ENCODE results near the gene CDH4. TPM values are rescaled to one million over a fixed set of nuclear protein-coding genes. Genes with fewer than 3 reads are reported as not detected.

CDH4 gene
- total RNA-seq, 1 experiment from 2014 or later, result not detected

DNA sequence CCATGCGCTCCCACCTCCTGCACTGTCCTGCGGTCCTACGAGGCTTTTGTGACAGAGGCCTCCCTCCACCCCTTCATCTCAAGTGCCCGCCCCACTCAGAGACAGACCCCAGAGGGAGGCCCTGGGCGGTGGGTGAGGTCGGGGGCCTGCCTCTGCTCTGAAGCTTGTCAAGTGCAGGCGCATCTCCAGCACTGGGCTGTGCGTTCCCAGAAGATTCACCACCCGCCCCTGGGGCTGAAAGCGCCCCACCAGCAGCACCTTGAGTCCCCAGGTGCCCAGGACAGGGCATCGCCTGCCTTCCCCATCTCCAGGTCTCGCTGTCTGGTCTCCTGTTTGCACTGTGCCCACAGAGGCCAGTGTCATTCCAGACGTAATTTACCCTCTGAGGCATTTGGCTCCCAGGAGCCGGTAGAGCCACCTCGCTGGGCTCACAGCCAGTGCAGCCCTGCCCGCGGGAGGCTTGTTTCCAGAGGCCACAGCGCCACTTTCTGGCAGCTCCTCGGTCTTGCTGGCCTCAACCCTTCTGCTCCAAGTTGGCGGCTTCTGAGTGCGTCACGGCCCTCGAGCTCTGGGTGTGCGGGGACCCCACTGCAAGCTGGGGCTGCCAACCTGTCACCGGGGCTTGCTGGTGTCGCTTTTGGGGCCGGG, 622.5 kb downstream of the CDH4 start:
- Histone ChIP-seq H3K79me2 (ENCODE audit: low read length) (no peaks in the 10 kb centered on the region), H3K9ac (ENCODE audit: low read length) (no peak overlapping the region), H3K4me2 (ENCODE audit: low read depth, low read length, poor library complexity, severe bottlenecking) (no peak overlapping the region), H2AFZ (ENCODE audit: low read length) (no peak overlapping the region), H3K4me1 (ENCODE audit: low read length) (no peaks in the 10 kb centered on the region), H3K9me3 (ENCODE audit: low read length) (no peaks in the 10 kb centered on the region), H3K27me3 (ENCODE audit: low read length) (no peaks in the 10 kb centered on the region), H4K20me1 (ENCODE audit: insufficient read depth, low read depth, low read length) (peaks cover 25% of the 10 kb centered on the region; the same call in 1 of the 2 replicates), H3K4me3 (ENCODE audit: low read length) (no peak overlapping the region), H3K27ac (ENCODE audit: low read length) (no peak overlapping the region), H3K9me2 (replicated peaks; ENCODE audit: insufficient read depth, low read length) (no peaks in the 10 kb centered on the region), H3K36me3 (ENCODE audit: insufficient read depth, low read length) (no peaks in the 10 kb centered on the region)
- DNase-seq, result peak; percentile 83

DNA sequence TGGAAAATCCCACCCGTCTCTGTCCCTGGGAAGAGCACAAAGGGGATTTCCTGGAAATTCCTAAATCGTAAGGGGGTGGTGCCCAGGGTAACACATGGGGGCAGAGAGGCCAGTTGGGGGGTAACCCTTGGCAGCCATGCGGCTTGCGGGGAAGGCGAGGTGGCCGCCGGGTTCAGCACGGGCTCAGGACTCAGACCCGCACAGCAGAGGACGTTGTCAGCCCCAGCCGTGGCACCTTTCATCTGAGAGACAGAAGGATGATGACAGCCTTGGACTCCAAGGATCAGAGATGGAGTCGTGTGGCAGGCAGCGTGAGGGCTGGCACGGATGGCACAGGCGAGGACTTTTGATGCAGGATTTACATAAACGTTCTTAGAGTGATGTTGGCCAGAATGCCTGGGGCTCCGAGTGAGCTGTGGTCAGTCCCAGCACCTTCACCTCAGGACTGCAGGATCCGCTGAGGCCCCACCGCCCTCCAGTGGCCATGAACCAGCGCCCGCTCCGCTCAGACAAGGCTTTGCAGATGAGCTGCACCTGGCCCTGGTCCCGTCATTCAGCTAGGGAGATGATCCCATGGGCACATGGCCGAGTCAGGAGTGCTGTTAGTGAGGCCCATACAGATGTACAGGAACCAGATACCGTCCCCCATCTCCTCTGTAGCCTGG, 623.3 kb downstream of the CDH4 start:
- H4K20me1 ChIP-seq (ENCODE audit: insufficient read depth, low read depth, low read length), result peaks cover 20% of the 10 kb centered on the region; the same call in 1 of the 2 replicates
- no peaks in the 10 kb centered on the region for H3K27me3 ChIP-seq (ENCODE audit: low read length)
- no peaks in the 10 kb centered on the region for H3K4me1 ChIP-seq (ENCODE audit: low read length)
- no peaks in the 10 kb centered on the region for H3K36me3 ChIP-seq (ENCODE audit: insufficient read depth, low read length)
- no peak overlapping the region for H3K9ac ChIP-seq (ENCODE audit: low read length)
- no peaks in the 10 kb centered on the region for H3K9me2 ChIP-seq (replicated peaks; ENCODE audit: insufficient read depth, low read length)
- no peaks in the 10 kb centered on the region for H3K79me2 ChIP-seq (ENCODE audit: low read length)
- H3K27ac ChIP-seq (ENCODE audit: low read length), result no peak overlapping the region
- H3K9me3 ChIP-seq (ENCODE audit: low read length), result no peaks in the 10 kb centered on the region
- H3K4me3 ChIP-seq (ENCODE audit: low read length), result no peak overlapping the region
- no peak for DNase-seq
- H2AFZ ChIP-seq (ENCODE audit: low read length), result no peak overlapping the region
- no peak overlapping the region for H3K4me2 ChIP-seq (ENCODE audit: low read depth, low read length, poor library complexity, severe bottlenecking)

GRCh38 chr20:61875996-61876395, 623.9 kb downstream of the CDH4 start:
- no peak overlapping the region for H3K9ac ChIP-seq (ENCODE audit: low read length)
- H3K36me3 ChIP-seq (ENCODE audit: insufficient read depth, low read length), result no peaks in the 10 kb centered on the region
- H3K27ac ChIP-seq (ENCODE audit: low read length), result no peak overlapping the region
- DNase-seq, result no peak
- H3K4me2 ChIP-seq (ENCODE audit: low read depth, low read length, poor library complexity, severe bottlenecking), result no peak overlapping the region
- no peak overlapping the region for H3K4me3 ChIP-seq (ENCODE audit: low read length)
- no peaks in the 10 kb centered on the region for H3K4me1 ChIP-seq (ENCODE audit: low read length)
- H3K9me3 ChIP-seq (ENCODE audit: low read length), result no peaks in the 10 kb centered on the region
- H3K9me2 ChIP-seq (replicated peaks; ENCODE audit: insufficient read depth, low read length), result no peaks in the 10 kb centered on the region
- no peak overlapping the region for H2AFZ ChIP-seq (ENCODE audit: low read length)
- no peaks in the 10 kb centered on the region for H3K27me3 ChIP-seq (ENCODE audit: low read length)
- peaks cover 19% of the 10 kb centered on the region; the same call in 1 of the 2 replicates for H4K20me1 ChIP-seq (ENCODE audit: insufficient read depth, low read depth, low read length)
- no peaks in the 10 kb centered on the region for H3K79me2 ChIP-seq (ENCODE audit: low read length)

- Histone ChIP-seq H3K4me1 (ENCODE audit: low read length) (no peaks in the 10 kb centered on the region), H3K9me3 (ENCODE audit: low read length) (no peaks in the 10 kb centered on the region), H3K36me3 (ENCODE audit: insufficient read depth, low read length) (no peaks in the 10 kb centered on the region), H3K4me3 (ENCODE audit: low read length) (no peak overlapping the region), H3K79me2 (ENCODE audit: low read length) (no peaks in the 10 kb centered on the region), H3K9me2 (replicated peaks; ENCODE audit: insufficient read depth, low read length) (no peaks in the 10 kb centered on the region), H2AFZ (ENCODE audit: low read length) (no peak overlapping the region), H3K27ac (ENCODE audit: low read length) (no peak overlapping the region), H4K20me1 (ENCODE audit: insufficient read depth, low read depth, low read length) (peaks cover 19% of the 10 kb centered on the region; the same call in 1 of the 2 replicates), H3K9ac (ENCODE audit: low read length) (no peak overlapping the region), H3K4me2 (ENCODE audit: low read depth, low read length, poor library complexity, severe bottlenecking) (no peak overlapping the region), H3K27me3 (ENCODE audit: low read length) (no peaks in the 10 kb centered on the region)
- DNase-seq, result no peak
Measured at GRCh38 chr20:61876952-61877728, 625.1 kb downstream of the CDH4 start.

DNA sequence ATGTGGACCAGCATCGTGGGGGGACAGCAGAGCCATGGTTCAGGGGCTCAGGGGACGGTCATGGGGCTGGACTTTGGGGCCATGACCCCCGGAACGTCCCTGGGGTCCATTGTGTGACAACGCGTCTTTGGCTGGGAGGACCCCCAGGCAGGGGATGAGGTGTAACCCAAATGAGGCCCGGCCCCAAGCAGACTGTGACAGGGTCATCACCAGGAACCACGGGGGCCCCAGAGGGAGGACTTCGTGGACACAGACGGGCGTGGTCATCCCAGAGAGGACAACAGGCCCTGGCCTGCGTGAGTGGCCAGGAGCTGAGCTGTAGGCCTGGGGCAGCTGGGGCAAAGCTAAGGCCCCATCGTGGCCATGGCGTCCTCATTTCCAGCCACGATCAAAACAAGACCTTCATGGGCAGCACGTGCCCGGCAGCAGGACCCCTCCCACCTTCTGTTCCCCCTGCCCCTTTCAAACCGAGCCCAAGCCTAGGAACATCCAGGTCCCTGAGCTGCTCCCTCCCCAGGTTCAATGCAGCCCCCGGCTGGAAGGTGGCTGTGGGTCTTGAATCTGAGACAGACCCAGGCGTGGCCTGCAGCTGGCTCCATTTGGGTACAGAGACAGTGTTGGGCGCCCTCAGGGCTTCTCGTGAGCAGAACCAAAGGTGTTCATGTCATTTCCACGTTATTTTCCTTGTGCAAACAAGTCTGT, 625.9 kb downstream of the CDH4 start:
- no peaks in the 10 kb centered on the region for H3K36me3 ChIP-seq (ENCODE audit: insufficient read depth, low read length)
- H3K27ac ChIP-seq (ENCODE audit: low read length), result no peak overlapping the region
- peaks cover 19% of the 10 kb centered on the region; the same call in 1 of the 2 replicates for H4K20me1 ChIP-seq (ENCODE audit: insufficient read depth, low read depth, low read length)
- H3K4me1 ChIP-seq (ENCODE audit: low read length), result no peaks in the 10 kb centered on the region
- no peaks in the 10 kb centered on the region for H3K9me2 ChIP-seq (replicated peaks; ENCODE audit: insufficient read depth, low read length)
- no peaks in the 10 kb centered on the region for H3K27me3 ChIP-seq (ENCODE audit: low read length)
- H3K9me3 ChIP-seq (ENCODE audit: low read length), result no peaks in the 10 kb centered on the region
- no peaks in the 10 kb centered on the region for H3K79me2 ChIP-seq (ENCODE audit: low read length)
- no peak overlapping the region for H3K4me2 ChIP-seq (ENCODE audit: low read depth, low read length, poor library complexity, severe bottlenecking)
- DNase-seq, result no peak
- no peak overlapping the region for H3K9ac ChIP-seq (ENCODE audit: low read length)
- H2AFZ ChIP-seq (ENCODE audit: low read length), result no peak overlapping the region
- no peak overlapping the region for H3K4me3 ChIP-seq (ENCODE audit: low read length)

DNA sequence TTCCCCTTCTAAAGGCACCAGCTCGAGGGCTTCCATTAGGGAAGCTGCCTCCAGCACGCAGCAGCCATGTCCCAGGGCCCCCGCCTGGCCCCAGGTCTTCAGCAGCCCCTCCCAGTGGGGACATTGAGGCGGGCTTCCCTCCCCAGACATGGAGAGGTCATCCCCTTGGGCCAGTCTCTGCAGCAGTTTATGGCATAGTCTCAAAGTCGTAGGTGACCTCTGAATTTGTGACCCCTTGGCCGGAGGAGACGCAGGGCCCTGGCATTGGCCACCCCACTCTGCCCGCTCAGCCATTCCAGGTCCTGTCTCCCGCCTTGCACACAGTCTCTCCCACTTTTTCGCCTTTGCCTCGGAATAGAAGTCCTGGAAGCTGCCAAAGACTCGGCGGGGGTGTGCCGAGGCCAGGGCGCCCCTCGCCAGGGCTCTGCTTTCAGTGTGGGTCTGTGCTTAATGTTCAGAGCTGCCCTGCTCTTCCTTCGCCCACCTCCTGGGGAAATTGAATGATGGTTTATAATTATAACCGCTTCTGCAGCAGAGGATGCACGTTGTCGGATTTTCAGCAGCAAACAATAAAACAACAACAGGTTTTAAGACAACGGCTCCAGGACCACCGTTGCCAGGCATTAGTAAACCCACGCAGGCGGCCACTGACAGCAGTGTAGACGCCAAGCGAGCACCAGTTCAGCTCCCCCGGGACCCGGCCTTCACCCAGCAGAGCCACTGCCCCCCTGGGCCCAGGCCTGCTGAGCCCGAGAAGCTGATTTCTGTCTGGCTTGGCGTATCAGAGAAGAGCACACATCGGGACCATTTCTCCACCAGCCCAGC, 626.6 kb downstream of the CDH4 start:
- H4K20me1 ChIP-seq (ENCODE audit: insufficient read depth, low read depth, low read length), result peaks cover 22% of the 10 kb centered on the region; the same call in 1 of the 2 replicates
- no peaks in the 10 kb centered on the region for H3K79me2 ChIP-seq (ENCODE audit: low read length)
- H3K4me3 ChIP-seq (ENCODE audit: low read length), result no peak overlapping the region
- H3K9me2 ChIP-seq (replicated peaks; ENCODE audit: insufficient read depth, low read length), result no peaks in the 10 kb centered on the region
- H3K4me1 ChIP-seq (ENCODE audit: low read length), result peaks cover 1% of the 10 kb centered on the region
- no peaks in the 10 kb centered on the region for H3K36me3 ChIP-seq (ENCODE audit: insufficient read depth, low read length)
- no peak overlapping the region for H3K27ac ChIP-seq (ENCODE audit: low read length)
- no peaks in the 10 kb centered on the region for H3K9me3 ChIP-seq (ENCODE audit: low read length)
- H2AFZ ChIP-seq (ENCODE audit: low read length), result no peak overlapping the region
- no peak overlapping the region for H3K9ac ChIP-seq (ENCODE audit: low read length)
- no peaks in the 10 kb centered on the region for H3K27me3 ChIP-seq (ENCODE audit: low read length)
- DNase-seq, result no peak
- H3K4me2 ChIP-seq (ENCODE audit: low read depth, low read length, poor library complexity, severe bottlenecking), result no peak overlapping the region

- Histone ChIP-seq H3K4me2 (ENCODE audit: low read depth, low read length, poor library complexity, severe bottlenecking) (no peak overlapping the region), H3K4me1 (ENCODE audit: low read length) (peaks cover 7% of the 10 kb centered on the region), H3K9ac (ENCODE audit: low read length) (no peak overlapping the region), H2AFZ (ENCODE audit: low read length) (no peak overlapping the region), H3K9me3 (ENCODE audit: low read length) (no peaks in the 10 kb centered on the region), H3K79me2 (ENCODE audit: low read length) (no peaks in the 10 kb centered on the region), H3K36me3 (ENCODE audit: insufficient read depth, low read length) (no peaks in the 10 kb centered on the region), H3K27ac (ENCODE audit: low read length) (no peak overlapping the region), H4K20me1 (ENCODE audit: insufficient read depth, low read depth, low read length) (peaks cover 24% of the 10 kb centered on the region; the same call in 1 of the 2 replicates), H3K27me3 (ENCODE audit: low read length) (no peaks in the 10 kb centered on the region), H3K4me3 (ENCODE audit: low read length) (no peak overlapping the region), H3K9me2 (replicated peaks; ENCODE audit: insufficient read depth, low read length) (no peaks in the 10 kb centered on the region)
- DNase-seq, result no peak
Measured at GRCh38 chr20:61879303-61879620, 627.2 kb downstream of the CDH4 start.

Data from Karpas-422 (cell line).